ENCODE results near the gene RAP1GAP2.

GRCh38 chr17:3008336-3009288, 212.4 kb downstream of the RAP1GAP2 start:
- TF ChIP-seq, protein P1, sequence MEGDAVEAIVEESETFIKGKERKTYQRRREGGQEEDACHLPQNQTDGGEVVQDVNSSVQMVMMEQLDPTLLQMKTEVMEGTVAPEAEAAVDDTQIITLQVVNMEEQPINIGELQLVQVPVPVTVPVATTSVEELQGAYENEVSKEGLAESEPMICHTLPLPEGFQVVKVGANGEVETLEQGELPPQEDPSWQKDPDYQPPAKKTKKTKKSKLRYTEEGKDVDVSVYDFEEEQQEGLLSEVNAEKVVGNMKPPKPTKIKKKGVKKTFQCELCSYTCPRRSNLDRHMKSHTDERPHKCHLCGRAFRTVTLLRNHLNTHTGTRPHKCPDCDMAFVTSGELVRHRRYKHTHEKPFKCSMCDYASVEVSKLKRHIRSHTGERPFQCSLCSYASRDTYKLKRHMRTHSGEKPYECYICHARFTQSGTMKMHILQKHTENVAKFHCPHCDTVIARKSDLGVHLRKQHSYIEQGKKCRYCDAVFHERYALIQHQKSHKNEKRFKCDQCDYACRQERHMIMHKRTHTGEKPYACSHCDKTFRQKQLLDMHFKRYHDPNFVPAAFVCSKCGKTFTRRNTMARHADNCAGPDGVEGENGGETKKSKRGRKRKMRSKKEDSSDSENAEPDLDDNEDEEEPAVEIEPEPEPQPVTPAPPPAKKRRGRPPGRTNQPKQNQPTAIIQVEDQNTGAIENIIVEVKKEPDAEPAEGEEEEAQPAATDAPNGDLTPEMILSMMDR (IDR thresholded peaks at IDR 0.05), result no peak
- TF ChIP-seq POLR2A (IDR thresholded peaks at IDR 0.05), result no peak

Measured in Peyer's patch (tissue), 4 donors.